A549 (cell line): ENCODE measurements around the gene RAP1GAP2. TPM values are rescaled to one million over a fixed set of nuclear protein-coding genes. Genes with fewer than 3 reads are reported as not detected.
A peak's percentile ranks its signal among the peaks of the same experiment; 100 is the strongest.

ENCODE experiments used
- ATAC-seq, 2 experiments: fragments of 200-7000 bp in 1 of 2; fragments of >200 bp in 1 of 2; cut with Nextera tagmentation in 1 of 2; cut with Tn5 transposase in 1 of 2; 3 replicates each; pipeline versions ENCODE4 v1.8.0 to v1.9.1; 2018 to 2020; ENCODE audit warnings: mild to moderate bottlenecking in 1 of 2, moderate library complexity in 1 of 2
- CTCF ChIA-PET: fragments of 300-600 bp; sonication (Branson Sonifier 250); formaldehyde crosslinking; extraction: SDS; loops from one replicate; lab custom pipeline; 2021; ENCODE audit warnings: antibody characterized with exemption, inconsistent platforms; lab: Yijun Ruan, JAX
- POLR2A ChIA-PET: fragments of 350-600 bp; formaldehyde crosslinking; extraction: SDS; loops from one replicate; lab custom pipeline; 2021; ENCODE audit warnings: antibody characterized with exemption, inconsistent platforms; lab: Yijun Ruan, JAX
- DNase-seq, 2 experiments: peaks; one replicate each; pipeline versions ENCODE4 v3.0.0 to v3.0.0-alpha.2; 2011 to 2016; ENCODE audit warnings: low read depth in 1 of 2, low spot score in 1 of 2
- FAIRE-seq: peaks from 2 replicates; lab custom pipeline; 2011; peaks lifted over from hg19 to GRCh38; lab: Jason Lieb, UNC
- H3K27ac ChIP-seq, 2 experiments: fragments of >200 bp; sonication (Bioruptor Twin); formaldehyde crosslinking; 3 replicates each; pipeline ENCODE4 v1.5.1; 2016 to 2017
- H3K4me1 ChIP-seq: fragments of >200 bp; sonication (Bioruptor Twin); formaldehyde crosslinking; 3 replicates; pipeline ENCODE4 v1.6.1; 2016
- H3K4me2 ChIP-seq: fragments of >200 bp; sonication (Bioruptor Twin); formaldehyde crosslinking; 3 replicates; pipeline ENCODE4 v1.6.1; 2016
- H3K4me3 ChIP-seq: fragments of >200 bp; sonication (Bioruptor Twin); formaldehyde crosslinking; 3 replicates; pipeline ENCODE4 v1.5.1; 2016
- H3K9me3 ChIP-seq: fragments of >200 bp; sonication (Bioruptor Twin); formaldehyde crosslinking; 3 replicates; pipeline ENCODE4 v1.6.1; 2016
- BHLHE40 ChIP-seq: IDR thresholded peaks from 2 replicates; pipeline ENCODE4 v1.6.1; 2012; ENCODE audit warnings: low read depth, low read length, inconsistent platforms
- CHD4 ChIP-seq: fragments of 200-600 bp; sonication (generic); IDR thresholded peaks from 2 replicates; pipeline ENCODE4 v1.6.1; 2016; ENCODE audit warnings: antibody characterized with exemption, mild to moderate bottlenecking, borderline replicate concordance
- GATA3 ChIP-seq: IDR thresholded peaks from 2 replicates; pipeline ENCODE4 v1.6.1; 2012; ENCODE audit warnings: borderline replicate concordance
- HOXB5 ChIP-seq: fragments of 250-450 bp; sonication (Bioruptor Pico); IDR thresholded peaks from 2 replicates; pipeline ENCODE4 v1.5.0; 2020; ENCODE audit warnings: mild to moderate bottlenecking, moderate library complexity
- MAZ ChIP-seq: fragments of 150-350 bp; IDR thresholded peaks from 2 replicates; pipeline ENCODE4 v1.6.1; 2014; ENCODE audit warnings: antibody characterized with exemption, low read depth, low read length, borderline replicate concordance
- RAD21 ChIP-seq, 2 experiments: fragments of >200 bp in 1 of 2; sonication (Bioruptor Twin) in 1 of 2; formaldehyde crosslinking in 1 of 2; IDR thresholded peaks in 1 of 2; conservative IDR thresholded peaks in 1 of 2; 2 replicates in 1 of 2; 3 replicates in 1 of 2; pipeline ENCODE4 v1.6.1; 2012 to 2018; ENCODE audit warnings: inconsistent platforms in 1 of 2
- SMC3 ChIP-seq: fragments of >200 bp; sonication (Bioruptor Twin); formaldehyde crosslinking; IDR thresholded peaks from 3 replicates; pipeline ENCODE4 v1.6.1; 2018; ENCODE audit warnings: inconsistent platforms
- SREBF2 ChIP-seq: fragments of 450-650 bp; IDR thresholded peaks from 2 replicates; pipeline ENCODE4 v1.6.1; 2014; ENCODE audit warnings: mild to moderate bottlenecking, moderate library complexity
- TP53 ChIP-seq: fragments of 250-450 bp; sonication (Bioruptor Pico); IDR thresholded peaks from 2 replicates; pipeline ENCODE4 v1.5.0; 2021; ENCODE audit warnings: mild to moderate bottlenecking, moderate library complexity
- ZFP36 ChIP-seq: fragments of 450-650 bp; IDR thresholded peaks from 2 replicates; pipeline ENCODE4 v1.6.1; 2014; ENCODE audit warnings: borderline replicate concordance; ENCODE audit not compliant: partially characterized antibody
- ZSCAN20 ChIP-seq: fragments of 250-450 bp; sonication (Bioruptor Pico); IDR thresholded peaks from 2 replicates; pipeline ENCODE4 v1.8.0; 2022; ENCODE audit warnings: mild to moderate bottlenecking, moderate library complexity
- WGBS: methylation state at CpG from one replicate; pipeline ENCODE4 v1.1.6; 2017; ENCODE audit errors: missing lambda C conversion rate; 5-methylcytosine and 5-hydroxymethylcytosine counted together
- polyA plus RNA-seq, 4 experiments: library from polyadenylated mRNA; depleted of rRNA in 3 of 4; stranded (reverse); fragments of >200 nt; fragmentation: RNase III in 1 of 4; extraction: RNeasy Plus Mini Kit Qiagen cat#74134 plus additional on column Dnase treatment in 1 of 4; gene quantifications; 2 replicates in 3 of 4; 3 replicates in 1 of 4; pipeline ENCODE4 v1.2.3, GENCODE V29; 2011 to 2017
- TF ChIP-seq, protein P1 (sequence below): fragments of >200 bp; sonication (Bioruptor Twin); formaldehyde crosslinking; IDR thresholded peaks from 3 replicates; pipeline ENCODE4 v1.5.1; 2016
- TF ChIP-seq, protein P2 (sequence below): IDR thresholded peaks from 2 replicates; pipeline ENCODE4 v1.6.1; 2012
- TF ChIP-seq, protein P3 (sequence below): fragments of 150-350 bp; IDR thresholded peaks from 2 replicates; pipeline ENCODE4 v1.6.1; 2014; ENCODE audit warnings: low read depth, mild to moderate bottlenecking, low read length
- TF ChIP-seq, protein P4 (sequence below): fragments of 250-450 bp; sonication (Bioruptor Pico); IDR thresholded peaks from 2 replicates; pipeline ENCODE4 v1.5.0; 2021; ENCODE audit warnings: mild to moderate bottlenecking, moderate library complexity, borderline replicate concordance
- TF ChIP-seq, protein P5 (sequence below): fragments of >200 bp; sonication (Bioruptor Twin); formaldehyde crosslinking; IDR thresholded peaks from 2 replicates; pipeline ENCODE4 v1.6.1; 2016

The RAP1GAP2 gene
- polyA plus RNA-seq, 2 of the 4 experiments (the other 2 are of a cell fraction): 8.3 to 20.8 TPM

DNA sequence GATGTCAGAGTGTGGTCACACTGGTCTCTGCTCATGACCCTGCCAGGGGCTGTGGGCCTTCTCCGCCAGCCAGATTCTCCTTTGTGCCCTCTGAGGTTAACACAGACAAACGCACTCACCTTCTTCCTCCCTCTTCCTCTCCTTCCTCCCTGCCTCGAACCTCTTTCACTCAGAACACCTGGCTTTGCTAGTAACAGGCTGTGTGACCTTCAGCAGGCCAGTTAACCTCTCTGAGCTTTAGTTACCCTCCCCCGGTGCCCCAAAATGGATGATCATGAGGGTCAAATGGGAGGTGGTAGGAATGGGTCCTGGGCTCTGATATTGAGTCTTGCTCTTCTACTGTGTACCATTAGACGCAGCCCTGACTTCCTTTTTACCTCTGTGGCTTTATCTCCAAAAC lies 140.1 kb downstream of the RAP1GAP2 start:
- 89% methylated on average over 5 of the region's 5 CpGs for WGBS
- no peak for ATAC-seq
- H3K9me3 ChIP-seq: no peaks in the 10 kb centered on the region
- H3K4me2 ChIP-seq: no peak overlapping the region
- no peak for DNase-seq
- ChIA-PET POLR2A (no interaction called here), CTCF (interaction anchor here (0.6 to 22.5 kb wide), 4 partner anchors 67 to 109 kb away, joined by 3 to 327 read pairs (median 10); no protein-coding TSS in a partner anchor)
- TF ChIP-seq ZFP36 (peak; percentile 59), GATA3 (no peak), CHD4 (no peak)
- TF ChIP-seq, protein P1, sequence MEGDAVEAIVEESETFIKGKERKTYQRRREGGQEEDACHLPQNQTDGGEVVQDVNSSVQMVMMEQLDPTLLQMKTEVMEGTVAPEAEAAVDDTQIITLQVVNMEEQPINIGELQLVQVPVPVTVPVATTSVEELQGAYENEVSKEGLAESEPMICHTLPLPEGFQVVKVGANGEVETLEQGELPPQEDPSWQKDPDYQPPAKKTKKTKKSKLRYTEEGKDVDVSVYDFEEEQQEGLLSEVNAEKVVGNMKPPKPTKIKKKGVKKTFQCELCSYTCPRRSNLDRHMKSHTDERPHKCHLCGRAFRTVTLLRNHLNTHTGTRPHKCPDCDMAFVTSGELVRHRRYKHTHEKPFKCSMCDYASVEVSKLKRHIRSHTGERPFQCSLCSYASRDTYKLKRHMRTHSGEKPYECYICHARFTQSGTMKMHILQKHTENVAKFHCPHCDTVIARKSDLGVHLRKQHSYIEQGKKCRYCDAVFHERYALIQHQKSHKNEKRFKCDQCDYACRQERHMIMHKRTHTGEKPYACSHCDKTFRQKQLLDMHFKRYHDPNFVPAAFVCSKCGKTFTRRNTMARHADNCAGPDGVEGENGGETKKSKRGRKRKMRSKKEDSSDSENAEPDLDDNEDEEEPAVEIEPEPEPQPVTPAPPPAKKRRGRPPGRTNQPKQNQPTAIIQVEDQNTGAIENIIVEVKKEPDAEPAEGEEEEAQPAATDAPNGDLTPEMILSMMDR: no peak
- no peak for FAIRE-seq
- H3K27ac ChIP-seq: peak overlapping the region in 1 of 2 experiments; percentile 55; a peak in 1 of 6 replicates
- H3K4me3 ChIP-seq: no peak overlapping the region
- H3K4me1 ChIP-seq: peaks cover 18% of the 10 kb centered on the region

DNA sequence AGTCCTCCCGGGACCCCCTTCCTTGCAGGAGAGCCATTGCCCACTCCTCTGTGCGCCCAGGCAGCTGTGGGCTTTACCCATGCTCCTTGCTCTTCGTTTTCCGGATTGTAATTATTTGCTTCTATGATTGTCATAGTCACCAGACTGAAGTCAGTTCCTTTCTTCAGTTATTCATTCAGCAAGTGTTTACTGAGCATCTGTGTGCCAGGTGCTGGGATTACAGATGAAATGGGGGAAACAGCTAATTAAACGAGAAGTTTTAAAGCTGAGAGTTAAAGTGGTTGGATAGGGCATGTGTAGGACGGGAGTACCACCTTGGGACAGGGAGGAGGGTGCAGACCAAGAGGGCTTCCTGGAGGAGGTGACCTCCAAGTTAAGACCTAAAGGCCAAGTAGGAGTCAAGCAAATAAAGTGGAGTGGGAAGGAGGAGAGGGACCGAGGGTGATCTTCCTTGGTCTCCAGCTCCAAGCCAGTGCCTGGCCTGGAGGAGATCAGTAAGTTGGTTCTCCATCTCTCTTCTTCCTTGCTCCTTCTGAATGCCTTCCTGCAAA lies 140.6 kb downstream of the RAP1GAP2 start:
- ChIA-PET POLR2A (interaction anchor here (0.8 kb wide), 1 partner anchor 76 kb away, joined by 3 read pairs; no protein-coding TSS in a partner anchor), CTCF (interaction anchor here (0.8 to 22.5 kb wide), 9 partner anchors 14 to 92 kb away, joined by 3 to 327 read pairs (median 6); no protein-coding TSS in a partner anchor)
- H3K27ac ChIP-seq: peak overlapping the region; percentile 55 to 67; a peak in 4 of 6 replicates
- no peak for FAIRE-seq
- H3K9me3 ChIP-seq: no peaks in the 10 kb centered on the region
- H3K4me2 ChIP-seq: no peak overlapping the region; the same call in 2 of the 3 replicates
- no peak for TF ChIP-seq ZSCAN20 (CRISPR knock-in tag)
- no peak for TF ChIP-seq SREBF2
- TF ChIP-seq ZFP36: peak; percentile 97
- ATAC-seq: no peak; a peak in 1 of 6 replicates
- no peak for DNase-seq
- no peak overlapping the region for H3K4me3 ChIP-seq
- WGBS: 65% methylated on average over 7 of the region's 7 CpGs
- H3K4me1 ChIP-seq: peaks cover 13% of the 10 kb centered on the region

DNA sequence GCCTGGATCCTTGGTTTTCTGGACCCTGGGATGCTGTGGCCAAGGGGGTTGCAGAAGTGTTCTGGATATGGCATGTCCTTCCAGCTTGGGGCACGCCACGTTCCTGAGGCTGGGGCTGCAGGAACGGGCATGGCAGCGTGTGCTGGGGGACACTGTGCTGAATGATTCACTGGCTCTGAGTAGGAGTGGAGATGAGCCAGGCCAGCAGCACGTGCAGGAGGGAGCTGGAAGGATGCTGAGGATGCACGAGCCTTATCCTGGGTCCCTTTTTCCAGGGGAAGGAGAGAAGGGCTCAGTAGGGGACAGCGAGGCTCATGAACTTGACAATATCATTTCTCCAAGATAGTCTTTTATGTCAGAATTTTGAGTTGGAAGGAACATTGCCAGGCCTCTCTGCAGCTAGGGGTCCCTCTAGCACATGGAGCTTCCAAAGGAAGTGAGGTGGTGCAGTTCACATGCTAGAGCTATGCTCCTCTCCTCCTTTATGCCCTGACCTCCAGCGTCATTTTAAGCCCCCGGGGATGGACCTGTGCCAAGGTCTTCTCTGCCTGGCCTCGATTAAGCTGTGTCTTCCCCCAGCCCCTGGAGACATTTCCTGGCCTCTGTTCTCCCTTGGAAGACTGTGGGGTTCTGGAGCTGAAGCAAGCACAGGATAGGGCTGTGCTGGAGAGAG lies 141.2 kb downstream of the RAP1GAP2 start:
- ChIA-PET POLR2A (interaction anchor here (0.8 kb wide), 1 partner anchor 75 kb away, joined by 3 read pairs; no protein-coding TSS in a partner anchor), CTCF (interaction anchor here (0.7 to 22.5 kb wide), 16 partner anchors 7 to 93 kb away, joined by 3 to 327 read pairs (median 5); no protein-coding TSS in a partner anchor)
- FAIRE-seq (no peak), DNase-seq (no peak), ATAC-seq (peak; percentile 44 to 65; a peak in 4 of 6 replicates)
- H3K4me3 ChIP-seq: no peak overlapping the region
- H3K9me3 ChIP-seq: no peaks in the 10 kb centered on the region
- H3K4me2 ChIP-seq: no peak overlapping the region; the same call in 2 of the 3 replicates
- peak overlapping the region; percentile 55 to 67; a peak in 4 of 6 replicates for H3K27ac ChIP-seq
- TF ChIP-seq SREBF2 (no peak), SMC3 (peak; percentile 5; the same call in 1 of the 3 replicates), RAD21 (conservative IDR thresholded peaks at IDR 0.05 in 1 of 2, IDR thresholded peaks at IDR 0.05 in 1 of 2) (peak; percentile 30 to 48; a peak in 2 of 5 replicates), BHLHE40 (peak; percentile 68; the same call in 1 of the 2 replicates)
- TF ChIP-seq, protein P2, sequence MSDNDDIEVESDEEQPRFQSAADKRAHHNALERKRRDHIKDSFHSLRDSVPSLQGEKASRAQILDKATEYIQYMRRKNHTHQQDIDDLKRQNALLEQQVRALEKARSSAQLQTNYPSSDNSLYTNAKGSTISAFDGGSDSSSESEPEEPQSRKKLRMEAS: peak; percentile 55
- peaks cover 12% of the 10 kb centered on the region for H3K4me1 ChIP-seq
- WGBS: 39% methylated on average over 10 of the region's 10 CpGs

DNA sequence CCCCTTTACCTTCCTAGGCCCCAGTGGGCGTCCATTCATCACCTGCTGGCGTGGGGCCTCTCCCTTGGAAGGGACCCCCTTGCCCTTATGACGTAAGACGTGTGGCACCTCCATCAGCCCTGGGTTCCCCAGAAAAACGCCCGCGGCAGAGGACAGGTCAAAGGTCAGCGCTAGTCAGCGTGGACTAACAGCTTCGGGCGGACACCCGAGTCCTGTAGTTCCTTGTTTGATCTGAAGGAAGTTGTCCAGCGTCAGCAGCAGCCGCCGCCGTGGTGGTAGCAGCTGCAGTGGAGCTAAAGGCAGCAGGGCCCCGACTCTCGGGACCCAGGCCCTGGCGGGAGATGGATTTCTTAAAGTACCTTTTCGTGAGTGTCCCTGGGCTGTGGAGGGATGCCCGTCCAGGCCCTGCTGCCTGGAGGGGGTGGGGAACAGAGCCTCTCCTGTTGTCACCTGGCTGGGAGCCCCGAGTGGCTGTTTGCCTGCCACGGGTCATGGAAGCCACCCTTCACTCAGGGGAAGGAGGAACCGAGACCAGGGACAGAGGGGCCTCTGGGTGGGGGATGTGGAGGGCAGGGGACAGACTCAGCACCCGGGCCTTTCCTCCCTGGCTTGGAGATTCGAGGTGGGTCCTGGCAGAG lies 143.6 kb downstream of the RAP1GAP2 start:
- H3K27ac ChIP-seq: peak overlapping the region; percentile 12 to 45; a peak in 4 of 6 replicates
- ChIA-PET POLR2A (no interaction called here), CTCF (interaction anchor here (1.3 to 22.5 kb wide), 4 partner anchors 10 to 89 kb away, joined by 3 to 327 read pairs (median 13); no protein-coding TSS in a partner anchor)
- no peak overlapping the region for H3K4me3 ChIP-seq
- TF ChIP-seq, protein P3, sequence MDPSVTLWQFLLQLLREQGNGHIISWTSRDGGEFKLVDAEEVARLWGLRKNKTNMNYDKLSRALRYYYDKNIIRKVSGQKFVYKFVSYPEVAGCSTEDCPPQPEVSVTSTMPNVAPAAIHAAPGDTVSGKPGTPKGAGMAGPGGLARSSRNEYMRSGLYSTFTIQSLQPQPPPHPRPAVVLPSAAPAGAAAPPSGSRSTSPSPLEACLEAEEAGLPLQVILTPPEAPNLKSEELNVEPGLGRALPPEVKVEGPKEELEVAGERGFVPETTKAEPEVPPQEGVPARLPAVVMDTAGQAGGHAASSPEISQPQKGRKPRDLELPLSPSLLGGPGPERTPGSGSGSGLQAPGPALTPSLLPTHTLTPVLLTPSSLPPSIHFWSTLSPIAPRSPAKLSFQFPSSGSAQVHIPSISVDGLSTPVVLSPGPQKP: no peak
- TF ChIP-seq HOXB5 (CRISPR knock-in tag) (no peak), MAZ (no peak), TP53 (CRISPR knock-in tag) (no peak)
- TF ChIP-seq, protein P4, sequence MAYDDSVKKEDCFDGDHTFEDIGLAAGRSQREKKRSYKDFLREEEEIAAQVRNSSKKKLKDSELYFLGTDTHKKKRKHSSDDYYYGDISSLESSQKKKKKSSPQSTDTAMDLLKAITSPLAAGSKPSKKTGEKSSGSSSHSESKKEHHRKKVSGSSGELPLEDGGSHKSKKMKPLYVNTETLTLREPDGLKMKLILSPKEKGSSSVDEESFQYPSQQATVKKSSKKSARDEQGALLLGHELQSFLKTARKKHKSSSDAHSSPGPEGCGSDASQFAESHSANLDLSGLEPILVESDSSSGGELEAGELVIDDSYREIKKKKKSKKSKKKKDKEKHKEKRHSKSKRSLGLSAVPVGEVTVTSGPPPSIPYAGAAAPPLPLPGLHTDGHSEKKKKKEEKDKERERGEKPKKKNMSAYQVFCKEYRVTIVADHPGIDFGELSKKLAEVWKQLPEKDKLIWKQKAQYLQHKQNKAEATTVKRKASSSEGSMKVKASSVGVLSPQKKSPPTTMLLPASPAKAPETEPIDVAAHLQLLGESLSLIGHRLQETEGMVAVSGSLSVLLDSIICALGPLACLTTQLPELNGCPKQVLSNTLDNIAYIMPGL: no peak
- TF ChIP-seq, protein P5, sequence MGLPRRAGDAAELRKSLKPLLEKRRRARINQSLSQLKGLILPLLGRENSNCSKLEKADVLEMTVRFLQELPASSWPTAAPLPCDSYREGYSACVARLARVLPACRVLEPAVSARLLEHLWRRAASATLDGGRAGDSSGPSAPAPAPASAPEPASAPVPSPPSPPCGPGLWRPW: no peak
- no peak for FAIRE-seq
- no peak for DNase-seq
- no peak for ATAC-seq
- no peaks in the 10 kb centered on the region for H3K9me3 ChIP-seq
- WGBS: 82% methylated on average over 26 of the region's 26 CpGs
- H3K4me1 ChIP-seq: peaks cover 12% of the 10 kb centered on the region
- H3K4me2 ChIP-seq: no peak overlapping the region
